ENCODE measurements around the gene C4orf17. TPM values are rescaled to one million over a fixed set of nuclear protein-coding genes. Genes with fewer than 3 reads are reported as not detected.
A peak's percentile ranks its signal among the peaks of the same experiment; 100 is the strongest.

C4orf17 gene
- total and polyA plus RNA-seq, 2 experiments from 2014 or later = not detected

GRCh38 chr4:99540277-99540939 is 29.6 kb downstream of the C4orf17 start:
- Histone ChIP-seq H3K9me3 (ENCODE audit: low read depth) (no peaks in the 10 kb centered on the region), H2AFZ (no peak overlapping the region), H3K4me1 (ENCODE audit: insufficient read depth) (no peaks in the 10 kb centered on the region), H3K79me2 (ENCODE audit: insufficient read depth) (no peaks in the 10 kb centered on the region), H3K4me2 (ENCODE audit: unreplicated experiment) (no peak overlapping the region), H3K36me3 (ENCODE audit: low read depth) (no peaks in the 10 kb centered on the region), H4K20me1 (ENCODE audit: insufficient read depth) (no peaks in the 10 kb centered on the region), H3K9me2 (ENCODE audit: insufficient read depth) (no peaks in the 10 kb centered on the region), H3F3A (ENCODE audit: insufficient read depth) (no peaks in the 10 kb centered on the region), H3K9ac (no peak overlapping the region), H3K4me3 (no peak overlapping the region), H3K27me3 (replicated peaks; ENCODE audit: insufficient read depth) (no peaks in the 10 kb centered on the region), H3K27ac (no peak overlapping the region)
- DNase-seq = no peak
- TF ChIP-seq EZH2 (IDR thresholded peaks at IDR 0.05; ENCODE audit: insufficient read depth, poor library complexity, severe bottlenecking) (no peak), EZH2phosphoT487 (IDR thresholded peaks at IDR 0.05; ENCODE audit: insufficient read depth, low read depth) (no peak)
- in situ Hi-C loops (cut with MboI) = no loop called here

GRCh38 chr4:99552872-99553271 is 42.1 kb downstream of the C4orf17 start:
- Histone ChIP-seq H3K9me3 (ENCODE audit: low read depth) (no peaks in the 10 kb centered on the region), H3K27me3 (replicated peaks; ENCODE audit: insufficient read depth) (no peaks in the 10 kb centered on the region), H3K9me2 (ENCODE audit: insufficient read depth) (no peaks in the 10 kb centered on the region), H3F3A (ENCODE audit: insufficient read depth) (no peaks in the 10 kb centered on the region), H3K36me3 (ENCODE audit: low read depth) (no peaks in the 10 kb centered on the region), H2AFZ (no peak overlapping the region), H3K4me1 (ENCODE audit: insufficient read depth) (no peaks in the 10 kb centered on the region), H4K20me1 (ENCODE audit: insufficient read depth) (no peaks in the 10 kb centered on the region), H3K27ac (no peak overlapping the region), H3K9ac (no peak overlapping the region), H3K4me3 (no peak overlapping the region), H3K4me2 (ENCODE audit: unreplicated experiment) (no peak overlapping the region), H3K79me2 (ENCODE audit: insufficient read depth) (no peaks in the 10 kb centered on the region)
- WGBS, 2 experiments (ENCODE audit: low coverage in 1 of 2, low lambda C conversion rate in 2 of 2, missing lambda C conversion rate in 2 of 2) = 96 to 98% methylated on average over 2 of the region's 2 CpGs
- in situ Hi-C loops (cut with MboI) = no loop called here
- no peak for DNase-seq
- TF ChIP-seq EZH2 (IDR thresholded peaks at IDR 0.05; ENCODE audit: insufficient read depth, poor library complexity, severe bottlenecking) = no peak
- TF ChIP-seq EZH2phosphoT487 (IDR thresholded peaks at IDR 0.05; ENCODE audit: insufficient read depth, low read depth) = no peak

- Histone ChIP-seq H3F3A (ENCODE audit: insufficient read depth) (peaks cover 16% of the 10 kb centered on the region), H3K27me3 (replicated peaks; ENCODE audit: insufficient read depth) (no peaks in the 10 kb centered on the region), H3K36me3 (ENCODE audit: low read depth) (no peaks in the 10 kb centered on the region), H3K9me2 (ENCODE audit: insufficient read depth) (no peaks in the 10 kb centered on the region), H4K20me1 (ENCODE audit: insufficient read depth) (no peaks in the 10 kb centered on the region), H3K4me2 (ENCODE audit: unreplicated experiment) (peak within 1 kb of the TSS; percentile 94), H3K27ac (peak within 1 kb of the TSS; percentile 93), H3K4me1 (ENCODE audit: insufficient read depth) (0 out of 2 replicates have a peak, but pooled peaks cover 3% of the 10 kb centered on the region), H3K4me3 (peak within 1 kb of the TSS; percentile 89), H3K79me2 (ENCODE audit: insufficient read depth) (no peaks in the 10 kb centered on the region), H3K9me3 (ENCODE audit: low read depth) (no peaks in the 10 kb centered on the region), H3K9ac (peak within 1 kb of the TSS; percentile 84), H2AFZ (peak within 1 kb of the TSS; percentile 98)
- peak; percentile 99 for DNase-seq
- TF ChIP-seq EZH2 (IDR thresholded peaks at IDR 0.05; ENCODE audit: insufficient read depth, poor library complexity, severe bottlenecking) (no peak), EZH2phosphoT487 (IDR thresholded peaks at IDR 0.05; ENCODE audit: insufficient read depth, low read depth) (no peak)
- in situ Hi-C loops (cut with MboI) = no loop called here
- WGBS, 2 experiments (ENCODE audit: low coverage in 1 of 2, low lambda C conversion rate in 2 of 2, missing lambda C conversion rate in 2 of 2) = 1 to 2% methylated on average over 48 of the region's 48 CpGs
These were observed 52.7 kb downstream of the C4orf17 start, which contains the start of gene TRMT10A for GRCh38 chr4:99563310-99564186. Gene TRMT10A (minus strand): TSS chr4:99564039. CDS start chr4:99559338, 4,701 bp downstream.

- Histone ChIP-seq H3K4me1 (ENCODE audit: insufficient read depth) (0 out of 2 replicates have a peak, but pooled peaks cover 3% of the 10 kb centered on the region), H3K36me3 (ENCODE audit: low read depth) (no peaks in the 10 kb centered on the region), H3K4me2 (ENCODE audit: unreplicated experiment) (peak overlapping the region; percentile 94), H3K4me3 (no peak overlapping the region), H3K79me2 (ENCODE audit: insufficient read depth) (no peaks in the 10 kb centered on the region), H3K9me2 (ENCODE audit: insufficient read depth) (no peaks in the 10 kb centered on the region), H3K27ac (no peak overlapping the region), H3F3A (ENCODE audit: insufficient read depth) (peaks cover 16% of the 10 kb centered on the region), H3K27me3 (replicated peaks; ENCODE audit: insufficient read depth) (no peaks in the 10 kb centered on the region), H2AFZ (peak overlapping the region; percentile 98), H4K20me1 (ENCODE audit: insufficient read depth) (no peaks in the 10 kb centered on the region), H3K9ac (no peak overlapping the region), H3K9me3 (ENCODE audit: low read depth) (no peaks in the 10 kb centered on the region)
- in situ Hi-C loops (cut with MboI) = no loop called here
- no peak for TF ChIP-seq EZH2 (IDR thresholded peaks at IDR 0.05; ENCODE audit: insufficient read depth, poor library complexity, severe bottlenecking)
- no peak for TF ChIP-seq EZH2phosphoT487 (IDR thresholded peaks at IDR 0.05; ENCODE audit: insufficient read depth, low read depth)
- DNase-seq = no peak
These were observed 54.1 kb downstream of the C4orf17 start for GRCh38 chr4:99564921-99565320.
